ENCODE data around the gene MNS1.
"Not testable (repeated sequence)": the region's sequence is repeated elsewhere in the genome, so short reads cannot be mapped to it uniquely, and the experiment has no call there.

MNS1 gene

DNA sequence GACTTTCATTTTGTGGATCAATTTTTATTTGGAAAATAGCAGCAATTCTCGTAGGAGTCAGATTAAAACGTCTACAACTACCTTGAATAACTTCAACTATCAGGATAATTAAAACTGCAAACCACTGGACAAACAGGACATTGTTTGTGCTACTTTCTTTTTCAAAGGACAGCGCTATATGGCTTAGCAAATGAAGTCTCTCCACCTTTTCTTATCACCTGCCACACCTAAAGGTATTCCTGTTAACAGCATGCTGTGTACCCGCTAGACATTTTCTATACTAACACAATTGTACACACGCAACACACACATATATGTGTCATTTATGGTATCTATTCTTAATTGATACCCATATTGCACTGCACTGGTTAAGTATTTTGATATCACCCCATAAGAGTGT is 19.2 kb downstream of the MNS1 start:
- no peak for DNase-seq

- DNase-seq, result no peak
These were observed 22.6 kb downstream of the MNS1 start for GRCh38 chr15:56442354-56442753.

GRCh38 chr15:56440214-56440770 is 24.6 kb downstream of the MNS1 start:
- DNase-seq, result no peak

GRCh38 chr15:56432304-56432703 is 32.6 kb downstream of the MNS1 start:
- DNase-seq, result no peak

DNA sequence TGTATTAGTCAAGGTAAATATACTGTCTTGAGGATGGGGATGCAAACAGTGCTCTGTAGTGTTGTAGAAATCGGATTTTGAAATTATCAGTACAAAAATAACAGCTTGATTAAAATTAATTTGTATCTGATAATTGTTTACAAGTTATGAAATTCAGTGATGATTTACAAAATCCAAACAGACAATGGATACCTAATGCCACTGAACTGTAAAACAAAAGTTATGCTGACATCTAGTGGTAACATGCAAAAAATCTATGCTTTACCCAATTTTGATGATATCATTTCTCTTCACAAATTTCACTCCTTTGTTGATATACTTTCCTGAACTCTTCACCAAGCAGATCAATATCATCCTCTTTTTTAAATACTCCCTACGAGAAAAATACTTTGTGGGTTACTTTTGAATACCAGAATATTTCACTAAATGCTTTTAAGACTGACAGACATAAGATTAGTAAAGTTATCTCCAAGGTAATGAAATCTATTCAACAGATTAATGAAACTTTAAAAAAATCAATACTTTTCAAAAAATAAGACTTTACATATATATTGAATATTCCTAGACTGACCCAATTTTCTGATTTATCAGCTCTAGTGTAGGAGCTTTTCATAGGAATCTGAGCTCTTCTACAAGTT is 36.0 kb downstream of the MNS1 start:
- DNase-seq, result no peak

- no peak for DNase-seq
These were observed 39.0 kb downstream of the MNS1 start for GRCh38 chr15:56425976-56426375.

DNA sequence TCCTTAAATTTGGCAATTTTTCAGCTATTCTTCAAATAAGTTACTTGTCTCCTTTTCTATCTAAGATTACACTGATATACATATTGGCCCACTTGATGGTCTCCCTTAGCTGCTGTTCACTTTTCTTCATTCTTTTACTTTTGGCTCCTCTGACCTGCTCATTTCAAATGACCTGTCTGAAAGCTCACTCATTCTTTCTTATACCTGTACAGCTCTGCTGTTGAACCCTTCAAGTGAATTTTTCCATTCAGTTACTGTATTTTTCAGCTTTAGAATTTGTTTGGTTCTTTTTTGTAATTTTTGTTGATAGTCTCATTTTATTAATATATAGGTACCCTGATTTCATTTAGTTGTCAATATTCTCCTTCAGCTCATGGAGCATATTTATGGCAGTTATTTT is 39.7 kb downstream of the MNS1 start:
- no peak for DNase-seq

DNA sequence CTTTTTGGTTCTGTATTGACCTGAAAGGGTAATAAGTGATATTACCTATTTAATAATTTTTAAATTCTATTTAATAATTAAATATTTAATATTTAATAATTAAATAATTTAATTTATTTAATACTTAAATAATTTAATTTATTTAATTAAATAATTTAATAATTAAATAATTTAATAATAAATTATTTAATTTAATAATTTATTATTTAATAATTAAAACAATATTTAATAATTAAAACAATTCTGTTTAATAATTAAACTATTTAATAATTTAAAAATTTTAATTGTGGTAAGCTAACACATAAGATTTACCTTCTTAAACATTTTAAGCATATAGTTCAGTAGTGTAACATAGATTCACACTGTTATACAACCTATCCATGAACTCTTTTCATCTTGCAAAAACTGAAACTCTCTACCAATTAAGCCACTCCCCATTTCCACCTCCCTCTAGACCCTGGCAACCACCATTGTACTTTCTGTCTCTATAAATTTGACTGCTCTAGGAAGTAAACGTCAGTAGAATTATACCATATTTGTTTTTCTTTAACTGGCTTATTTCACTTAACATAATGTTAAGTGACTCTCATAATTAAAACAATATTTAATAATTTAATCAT is 51.7 kb downstream of the MNS1 start:
- DNase-seq, result not testable (repeated sequence)

- DNase-seq, result no peak
These were observed 53.7 kb downstream of the MNS1 start for GRCh38 chr15:56411122-56411749.

- no peak for DNase-seq
These were observed 54.2 kb downstream of the MNS1 start for GRCh38 chr15:56410721-56411120.

DNA sequence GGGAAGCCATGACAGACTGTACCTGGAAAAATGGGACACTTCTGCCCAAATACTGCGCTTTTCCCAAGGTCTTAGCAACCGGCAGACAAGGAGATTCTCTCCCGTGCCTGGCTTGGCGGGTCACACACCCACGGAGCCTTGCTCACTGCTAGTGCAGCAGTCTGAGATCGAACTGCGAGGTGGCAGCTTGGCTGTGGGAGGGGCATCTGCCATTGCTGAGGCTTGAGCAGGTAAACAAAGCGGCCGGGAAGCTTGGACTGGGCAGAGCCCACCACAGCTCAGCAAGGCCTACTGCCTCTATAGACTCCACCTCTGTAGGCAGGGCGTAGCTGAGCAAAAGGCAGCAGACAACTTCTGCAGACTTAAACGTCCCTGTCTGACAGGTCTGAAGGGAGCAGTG is 65.7 kb downstream of the MNS1 start:
- not testable (repeated sequence) for DNase-seq

GRCh38 chr15:56397325-56397724 is 67.6 kb downstream of the MNS1 start:
- DNase-seq, result not testable (repeated sequence)

DNA sequence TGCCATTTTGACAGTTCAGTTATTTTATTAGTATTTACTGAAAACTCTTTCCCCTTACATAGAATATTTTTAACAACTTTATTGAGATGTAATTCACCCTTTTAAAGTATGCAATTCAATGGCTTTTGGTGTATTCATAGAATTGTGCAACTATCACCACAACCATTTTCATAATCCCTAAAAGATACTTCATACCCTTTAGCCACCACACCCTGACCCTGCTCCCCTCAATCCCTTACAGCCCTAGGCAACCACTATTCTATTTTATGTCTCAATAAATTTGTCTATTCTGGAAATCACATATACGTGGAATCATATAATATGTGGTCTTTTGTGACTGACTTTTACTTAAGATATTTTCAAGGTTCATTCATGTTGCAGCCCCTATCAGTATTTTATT is 70.0 kb downstream of the MNS1 start:
- DNase-seq, result no peak

DNA sequence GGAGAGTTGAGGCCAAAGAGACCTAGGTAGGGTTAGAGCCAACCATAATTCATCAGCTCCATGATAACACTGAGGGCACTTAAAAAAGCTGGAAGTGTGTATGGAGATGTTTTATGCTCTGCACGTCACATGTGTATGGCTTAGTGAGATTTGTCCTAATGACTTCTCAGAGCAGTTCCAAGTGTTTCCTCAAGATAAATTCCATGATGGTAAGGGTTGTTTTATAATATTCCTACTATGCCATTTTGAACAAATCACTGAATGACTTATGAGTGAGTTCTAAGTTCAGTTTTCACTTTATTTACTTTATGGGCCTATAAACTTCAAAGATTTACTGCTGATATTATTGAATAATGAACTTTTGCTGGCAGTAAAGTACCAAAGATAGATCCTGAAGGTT is 71.7 kb downstream of the MNS1 start:
- no peak for DNase-seq

GRCh38 chr15:56390739-56391267 is 74.1 kb downstream of the MNS1 start:
- no peak for DNase-seq

- no peak for DNase-seq
These were observed 79.0 kb downstream of the MNS1 start for GRCh38 chr15:56385908-56386307.

DNA sequence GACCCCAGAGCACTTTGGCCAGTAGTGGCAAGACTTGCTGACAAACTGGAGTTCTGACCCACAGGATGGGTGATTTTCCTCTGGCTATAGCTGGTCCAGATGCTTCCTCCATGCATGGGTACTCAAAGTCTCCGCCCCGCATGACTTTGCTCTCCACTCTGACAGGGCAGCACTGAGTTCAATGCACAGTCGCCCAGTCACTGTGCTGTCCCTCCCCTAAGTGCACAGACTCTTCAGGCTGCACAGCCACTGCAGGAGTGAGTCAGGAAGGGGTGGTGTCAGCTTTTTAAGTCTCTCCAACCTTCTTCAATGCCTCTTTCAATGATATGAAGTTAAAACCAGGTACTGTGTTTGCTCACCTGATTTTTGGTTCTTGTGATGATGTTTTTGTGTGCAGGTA is 81.9 kb downstream of the MNS1 start:
- DNase-seq, result no peak

All from NCI-H345 (cell line).